Activated CD8-positive, alpha-beta memory T cell treated with anti-CD3 and anti-CD28 coated beads, Interleukin-2, amount 50 U/mL, for 1 hour (primary cell): ENCODE results near the gene RAP1GDS1.
"Not testable (repeated sequence)": the region's sequence is repeated elsewhere in the genome, so short reads cannot be mapped to it uniquely, and the experiment has no call there.

Experiments used
- DNase-seq: peaks from one replicate; pipeline ENCODE4 v3.0.0-alpha.2; 2020; ENCODE audit errors: extremely low read depth

The RAP1GDS1 gene

GRCh38 chr4:98352940-98353339, 91.8 kb downstream of the RAP1GDS1 start:
- no peak for DNase-seq

- no peak for DNase-seq
Observed at GRCh38 chr4:98358630-98359248, 97.6 kb downstream of the RAP1GDS1 start.

DNA sequence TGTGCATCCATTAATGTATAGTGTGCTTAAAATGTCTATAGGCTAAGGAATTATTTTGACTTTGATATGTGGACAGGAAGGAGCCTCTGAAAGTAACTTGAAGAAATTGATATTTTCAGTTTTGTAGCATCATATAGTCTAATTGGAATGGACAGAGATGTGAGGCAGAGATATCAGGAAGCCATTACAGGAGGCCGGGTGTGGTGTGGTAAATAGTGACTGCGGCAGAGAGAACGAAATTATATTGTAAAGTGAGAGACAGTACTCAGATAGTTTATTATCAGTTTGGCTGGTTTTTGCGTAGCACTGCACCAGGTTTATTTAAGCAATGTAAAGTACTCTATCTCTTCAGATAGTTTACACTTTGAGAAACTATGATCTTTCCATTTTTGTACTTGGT, 98.5 kb downstream of the RAP1GDS1 start:
- DNase-seq: no peak

DNA sequence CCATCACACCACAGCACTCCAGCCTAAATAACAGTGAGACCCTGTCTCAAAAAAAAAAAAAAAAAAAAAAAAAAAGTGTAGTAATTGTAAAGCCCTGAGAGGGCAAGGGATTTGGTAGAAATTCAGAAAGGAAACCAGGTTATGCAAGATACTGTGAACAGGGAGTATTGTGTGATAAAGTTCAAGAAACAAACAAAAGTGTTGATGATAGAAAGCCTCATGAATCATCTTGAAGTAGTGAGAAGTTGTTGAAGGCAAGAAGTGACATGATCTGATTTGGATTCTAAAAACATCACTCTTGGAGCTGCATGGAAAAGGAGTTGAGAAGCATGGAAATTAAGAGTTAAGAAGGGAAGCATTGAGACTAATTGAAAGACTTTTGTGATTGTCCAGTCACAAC, 102.2 kb downstream of the RAP1GDS1 start:
- no peak for DNase-seq

DNA sequence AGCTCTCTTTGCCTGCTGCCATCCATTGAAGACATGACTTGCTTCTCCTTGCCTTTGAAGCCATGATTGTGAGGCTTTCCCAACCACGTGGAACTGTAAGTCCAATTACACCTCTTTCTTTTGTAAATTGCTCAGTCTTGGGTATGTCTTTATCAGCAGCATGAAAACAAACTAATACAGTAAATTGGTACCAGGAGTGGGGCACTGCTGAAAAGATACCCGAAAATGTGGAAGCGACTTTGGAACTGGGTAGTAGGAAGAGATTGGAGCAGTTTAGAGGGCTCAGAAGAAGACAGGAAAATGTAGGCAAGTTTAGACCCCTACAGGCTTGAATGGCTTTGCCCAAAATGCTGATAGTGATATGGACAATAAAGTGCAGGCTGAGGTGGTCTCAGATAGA, 105.1 kb downstream of the RAP1GDS1 start:
- not testable (repeated sequence) for DNase-seq

DNA sequence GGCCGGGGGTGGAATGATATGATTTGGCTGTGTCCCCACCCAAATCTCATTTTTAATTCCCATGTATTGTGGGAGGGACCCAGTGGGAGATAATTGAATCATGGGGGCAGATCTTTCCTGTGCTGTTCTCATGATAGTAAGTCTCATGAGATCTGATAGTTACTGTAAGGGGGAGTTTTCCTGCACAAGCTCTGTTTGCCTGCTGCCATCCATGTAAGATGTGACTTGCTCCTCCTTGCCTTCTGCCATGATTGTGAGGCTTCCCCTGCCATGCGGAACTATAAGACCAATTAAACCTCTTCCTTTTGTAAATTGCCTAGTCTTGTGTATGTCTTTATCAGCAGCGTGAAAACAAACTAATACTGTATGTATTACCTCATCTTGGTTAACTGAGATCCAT, 106.8 kb downstream of the RAP1GDS1 start:
- not testable (repeated sequence) for DNase-seq

GRCh38 chr4:98369322-98369721, 108.1 kb downstream of the RAP1GDS1 start:
- no peak for DNase-seq

GRCh38 chr4:98374643-98375042, 113.5 kb downstream of the RAP1GDS1 start:
- no peak for DNase-seq

DNA sequence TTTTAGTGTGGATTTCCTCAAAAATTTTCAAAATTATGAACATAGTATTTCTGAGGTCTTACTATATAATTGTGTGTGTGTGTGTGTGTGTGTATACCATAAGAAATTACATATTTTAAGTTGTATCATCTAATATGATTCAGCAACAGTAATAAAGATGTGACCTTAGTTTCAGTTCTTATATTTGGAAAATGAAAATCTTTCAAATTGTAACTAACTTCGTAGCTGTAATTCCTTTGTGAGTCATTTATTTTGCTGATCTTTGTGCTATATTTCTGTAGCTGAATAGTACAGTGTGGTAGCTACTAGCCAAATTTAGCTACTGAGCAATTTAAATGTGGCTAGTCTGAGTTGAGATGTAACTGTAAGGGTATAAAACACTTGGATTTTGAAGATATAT, 116.4 kb downstream of the RAP1GDS1 start:
- DNase-seq: no peak

- DNase-seq: no peak
Observed at GRCh38 chr4:98381306-98381705, 120.1 kb downstream of the RAP1GDS1 start.

- no peak for DNase-seq
Observed at GRCh38 chr4:98383431-98384106, 122.4 kb downstream of the RAP1GDS1 start.

DNA sequence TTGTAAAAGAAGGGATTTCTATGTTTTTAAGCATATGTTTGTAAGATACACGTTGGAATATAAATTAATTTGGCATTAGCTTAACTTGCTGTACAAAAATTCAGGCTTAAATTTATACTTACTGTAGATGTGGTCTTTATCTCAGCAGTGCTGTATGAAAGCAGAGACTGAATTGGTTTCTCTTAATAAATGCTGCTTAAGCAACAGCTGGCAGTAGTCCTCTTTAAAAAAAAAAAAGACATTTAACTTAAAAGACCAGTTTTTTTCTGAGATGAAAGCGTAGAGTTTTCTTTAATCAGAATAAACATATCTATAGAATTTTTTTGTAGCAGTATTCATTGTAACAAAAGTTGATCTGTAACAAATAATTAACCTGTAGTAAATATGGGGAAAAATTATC, 124.6 kb downstream of the RAP1GDS1 start:
- DNase-seq: no peak

- DNase-seq: no peak
Observed at GRCh38 chr4:98387345-98388026, 126.3 kb downstream of the RAP1GDS1 start.

DNA sequence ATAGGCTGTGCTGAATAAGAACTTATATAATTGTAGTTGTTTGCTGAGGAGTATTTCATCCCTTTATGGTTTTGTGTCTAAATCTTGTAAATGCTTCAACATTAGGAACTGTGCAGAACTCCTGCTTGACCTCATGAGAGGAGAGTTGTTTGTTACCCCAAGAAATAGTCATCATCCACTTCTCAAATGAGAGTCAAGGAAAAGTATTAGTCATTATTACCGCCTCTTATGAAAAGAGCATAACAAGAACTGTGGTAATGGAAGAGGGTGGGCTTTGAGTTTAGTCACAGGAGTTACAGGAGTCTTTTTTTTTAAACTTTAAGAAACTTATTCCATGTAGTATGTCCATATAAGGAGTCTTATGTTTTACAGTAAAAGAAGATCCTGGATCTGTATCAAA, 132.9 kb downstream of the RAP1GDS1 start:
- no peak for DNase-seq

DNA sequence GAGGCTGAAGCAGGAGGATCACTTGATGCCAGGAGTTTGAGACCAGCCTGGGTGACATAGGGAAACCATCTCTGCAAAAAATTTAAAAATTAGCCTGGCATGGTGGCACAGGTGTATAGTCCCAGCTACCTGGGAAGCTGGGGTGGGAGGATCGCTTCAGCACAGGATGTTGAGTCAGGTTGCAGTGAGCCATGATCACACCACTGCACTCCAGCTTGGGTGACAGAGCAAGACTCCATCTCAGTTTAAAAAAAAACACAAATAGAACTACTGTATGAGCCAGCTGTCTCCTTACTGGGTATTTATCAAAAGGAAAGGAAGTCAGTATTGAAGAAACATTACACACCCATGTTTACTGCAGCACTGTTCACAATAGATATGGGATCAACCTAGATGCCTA, 138.7 kb downstream of the RAP1GDS1 start:
- no peak for DNase-seq

DNA sequence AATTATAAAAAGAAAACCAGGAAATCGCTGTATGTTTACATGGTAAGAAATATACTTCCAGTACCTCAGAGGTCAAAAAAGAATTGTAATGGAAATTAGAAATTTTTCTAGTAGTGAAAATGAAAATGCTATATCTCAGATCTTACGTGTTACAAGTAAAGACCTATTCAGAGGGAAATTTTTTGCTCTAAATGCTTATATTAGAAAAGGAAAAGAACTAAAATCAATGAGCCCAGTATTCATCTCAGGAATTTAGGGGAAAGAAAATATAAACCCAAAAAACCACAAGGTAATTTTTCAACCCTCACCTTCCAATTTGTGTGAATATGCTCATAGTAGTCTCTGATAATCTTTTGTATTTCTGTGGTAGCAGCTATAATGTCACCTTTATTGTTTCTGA, 145.6 kb downstream of the RAP1GDS1 start:
- no peak for DNase-seq

- no peak for DNase-seq
Observed at GRCh38 chr4:98411731-98412130, 150.5 kb downstream of the RAP1GDS1 start.

DNA sequence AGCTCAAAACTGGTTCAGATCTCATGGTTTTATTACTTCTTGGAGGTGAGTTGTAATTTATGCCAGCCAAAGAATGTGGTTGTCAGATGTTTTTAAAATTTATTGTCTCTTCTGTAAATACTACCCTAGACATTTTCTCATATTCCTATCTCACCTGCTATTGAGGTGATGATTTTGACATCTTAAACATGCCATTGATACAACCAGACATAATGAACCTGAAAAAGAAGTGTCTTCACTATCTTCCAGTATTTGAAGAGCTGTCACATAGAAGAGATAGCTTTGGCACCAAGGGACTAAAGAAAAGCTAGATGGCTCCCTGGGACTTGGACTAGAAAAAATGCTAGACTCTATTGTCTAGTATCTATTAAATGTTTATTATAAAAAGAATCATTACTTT, 155.7 kb downstream of the RAP1GDS1 start:
- no peak for DNase-seq

DNA sequence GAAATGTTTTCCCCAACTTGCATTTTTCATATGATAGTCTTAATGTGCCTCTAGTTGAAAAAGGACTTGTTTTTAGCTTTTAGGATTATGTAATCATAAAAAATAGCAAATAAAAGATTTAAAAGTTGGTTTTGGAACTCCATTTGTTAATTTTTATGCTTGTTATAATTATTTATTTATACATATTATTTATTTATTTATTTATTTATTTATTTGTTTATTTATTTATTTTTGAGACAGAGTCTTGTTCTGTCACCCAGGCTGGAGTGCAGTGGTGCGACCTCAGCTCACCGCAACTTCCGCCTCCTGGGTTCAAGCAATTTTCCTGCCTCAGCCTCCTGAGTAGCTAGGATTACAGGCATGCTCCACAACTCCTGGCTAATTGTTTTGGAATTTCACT, 159.0 kb downstream of the RAP1GDS1 start:
- DNase-seq: not testable (repeated sequence)

DNA sequence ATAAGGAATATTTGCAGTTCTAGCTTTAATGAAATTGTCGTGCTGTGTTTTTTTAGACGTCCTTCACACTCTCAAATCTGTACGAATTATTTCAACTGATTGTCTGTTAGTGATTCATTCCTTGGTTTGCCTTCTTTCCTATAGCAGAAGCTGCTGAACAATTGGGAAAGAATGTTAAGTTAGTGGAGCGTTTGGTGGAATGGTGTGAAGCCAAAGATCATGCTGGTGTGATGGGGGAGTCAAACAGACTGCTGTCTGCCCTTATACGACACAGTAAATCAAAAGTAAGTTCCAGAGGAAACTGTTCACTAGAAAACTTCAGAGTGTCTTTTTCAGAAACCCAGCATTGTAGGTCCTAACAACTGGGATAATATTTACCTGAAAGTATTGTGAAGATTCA, 159.9 kb downstream of the RAP1GDS1 start:
- no peak for DNase-seq

DNA sequence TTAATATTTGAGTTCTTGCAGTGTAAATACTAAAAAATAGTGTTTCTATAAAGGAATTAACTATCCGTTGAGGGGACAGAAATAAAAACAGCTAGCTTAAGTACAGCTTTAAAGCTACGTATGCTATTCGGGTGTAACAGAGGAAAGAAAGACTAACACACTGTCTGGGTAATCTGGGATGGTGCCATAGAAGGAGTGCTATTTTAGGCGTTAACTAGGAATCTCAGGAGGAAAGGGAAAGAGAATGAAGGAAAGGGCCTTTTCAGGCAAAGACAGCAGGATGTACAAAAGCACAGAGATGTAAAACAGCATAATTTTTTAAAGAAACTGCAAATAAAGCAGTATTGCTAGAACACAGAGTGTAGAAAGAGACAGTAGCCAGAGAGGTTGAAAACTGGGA, 161.8 kb downstream of the RAP1GDS1 start:
- no peak for DNase-seq

GRCh38 chr4:98430708-98431403, 169.7 kb downstream of the RAP1GDS1 start:
- no peak for DNase-seq

- DNase-seq: no peak
Observed at GRCh38 chr4:98433691-98434090, 172.5 kb downstream of the RAP1GDS1 start.
